K562 treated with DMSO at 1 percent for 12 hours (cell line): ENCODE results near the gene PIKFYVE. TPM values are rescaled to one million over a fixed set of nuclear protein-coding genes. Genes with fewer than 3 reads are reported as not detected.

ENCODE experiments used
- total RNA-seq: library from RNA; unstranded; fragments of 300-600 nt; gene quantifications from 2 replicates; pipeline ENCODE4 v1.2.3, GENCODE V29; 2022; ENCODE audit not compliant: insufficient read depth

Gene PIKFYVE, protein sequence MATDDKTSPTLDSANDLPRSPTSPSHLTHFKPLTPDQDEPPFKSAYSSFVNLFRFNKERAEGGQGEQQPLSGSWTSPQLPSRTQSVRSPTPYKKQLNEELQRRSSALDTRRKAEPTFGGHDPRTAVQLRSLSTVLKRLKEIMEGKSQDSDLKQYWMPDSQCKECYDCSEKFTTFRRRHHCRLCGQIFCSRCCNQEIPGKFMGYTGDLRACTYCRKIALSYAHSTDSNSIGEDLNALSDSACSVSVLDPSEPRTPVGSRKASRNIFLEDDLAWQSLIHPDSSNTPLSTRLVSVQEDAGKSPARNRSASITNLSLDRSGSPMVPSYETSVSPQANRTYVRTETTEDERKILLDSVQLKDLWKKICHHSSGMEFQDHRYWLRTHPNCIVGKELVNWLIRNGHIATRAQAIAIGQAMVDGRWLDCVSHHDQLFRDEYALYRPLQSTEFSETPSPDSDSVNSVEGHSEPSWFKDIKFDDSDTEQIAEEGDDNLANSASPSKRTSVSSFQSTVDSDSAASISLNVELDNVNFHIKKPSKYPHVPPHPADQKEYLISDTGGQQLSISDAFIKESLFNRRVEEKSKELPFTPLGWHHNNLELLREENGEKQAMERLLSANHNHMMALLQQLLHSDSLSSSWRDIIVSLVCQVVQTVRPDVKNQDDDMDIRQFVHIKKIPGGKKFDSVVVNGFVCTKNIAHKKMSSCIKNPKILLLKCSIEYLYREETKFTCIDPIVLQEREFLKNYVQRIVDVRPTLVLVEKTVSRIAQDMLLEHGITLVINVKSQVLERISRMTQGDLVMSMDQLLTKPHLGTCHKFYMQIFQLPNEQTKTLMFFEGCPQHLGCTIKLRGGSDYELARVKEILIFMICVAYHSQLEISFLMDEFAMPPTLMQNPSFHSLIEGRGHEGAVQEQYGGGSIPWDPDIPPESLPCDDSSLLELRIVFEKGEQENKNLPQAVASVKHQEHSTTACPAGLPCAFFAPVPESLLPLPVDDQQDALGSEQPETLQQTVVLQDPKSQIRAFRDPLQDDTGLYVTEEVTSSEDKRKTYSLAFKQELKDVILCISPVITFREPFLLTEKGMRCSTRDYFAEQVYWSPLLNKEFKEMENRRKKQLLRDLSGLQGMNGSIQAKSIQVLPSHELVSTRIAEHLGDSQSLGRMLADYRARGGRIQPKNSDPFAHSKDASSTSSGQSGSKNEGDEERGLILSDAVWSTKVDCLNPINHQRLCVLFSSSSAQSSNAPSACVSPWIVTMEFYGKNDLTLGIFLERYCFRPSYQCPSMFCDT (N-terminal part only)
- total RNA-seq, result 2.1 and 14.3 TPM in 2 replicates

GRCh38 chr2:208265801-208266552 lies at the start of gene PIKFYVE:
Gene PIKFYVE, plus strand, starts transcription at chr2:208266255. Its CDS starts 5,265 bp downstream, at chr2:208271520.

GRCh38 chr2:208254871-208255556 lies 11.0 kb upstream of the PIKFYVE start, which contains the start of gene IDH1:
Gene IDH1, minus strand, starts transcription at chr2:208255071. Its CDS starts 3,520 bp downstream, at chr2:208251551.

GRCh38 chr2:208406474-208407451 lies 140.7 kb downstream of the PIKFYVE start, which contains the start of gene PTH2R:
Gene PTH2R, plus strand, starts transcription at chr2:208406792. Its CDS starts 252 bp downstream, at chr2:208407044.

Other genes starting within 250 kb of the PIKFYVE start
- 0.41 and 2.9 TPM in 2 replicates for gene PLEKHM3, start 240.7 kb upstream of the PIKFYVE start, total RNA-seq
- gene CRYGD, start 141.7 kb upstream of the PIKFYVE start, total RNA-seq, result not detected in 2 replicates
- not detected in 2 replicates for gene CRYGC, start 136.4 kb upstream of the PIKFYVE start, total RNA-seq
- gene CRYGB, start 120.1 kb upstream of the PIKFYVE start, total RNA-seq, result not detected in 2 replicates
- gene CRYGA, start 102.7 kb upstream of the PIKFYVE start, total RNA-seq, result not detected in 2 replicates
- not detected in 2 replicates for gene C2orf80, start 76.2 kb upstream of the PIKFYVE start, total RNA-seq
- gene IDH1, start 11.2 kb upstream of the PIKFYVE start, total RNA-seq, result 104 and 195 TPM in 2 replicates
- gene PTH2R, start 140.5 kb downstream of the PIKFYVE start, total RNA-seq, result 2.1 TPM in 1 of 2 replicates, not detected in the other